Activated effector memory CD4-positive, alpha-beta T cell treated with anti-CD3 and anti-CD28 coated beads, Interleukin-2, amount 50 U/mL, for 16 hours (primary cell): ENCODE data around the gene HEXIM2.

ENCODE experiments used
- DNase-seq: peaks from one replicate; pipeline ENCODE4 v3.0.0-alpha.2; 2020

The HEXIM2 gene

GRCh38 chr17:45128331-45128730 lies 33.3 kb upstream of the HEXIM2 start:
- no peak for DNase-seq

- DNase-seq, result no peak
Measured at GRCh38 chr17:45128989-45129388, 32.7 kb upstream of the HEXIM2 start.

GRCh38 chr17:45129426-45129939 lies 32.2 kb upstream of the HEXIM2 start:
- DNase-seq, result peak; percentile 57

- DNase-seq, result peak; percentile 59
Measured at GRCh38 chr17:45129940-45130680, 31.6 kb upstream of the HEXIM2 start.

- peak; percentile 60 for DNase-seq
Measured at GRCh38 chr17:45130681-45131615, 30.7 kb upstream of the HEXIM2 start.

- DNase-seq, result peak; percentile 82
Measured at GRCh38 chr17:45131616-45132319, 29.9 kb upstream of the HEXIM2 start.

GRCh38 chr17:45132320-45132571 lies 29.4 kb upstream of the HEXIM2 start, which contains the start of gene PLCD3:
Gene PLCD3, minus strand, starts transcription at chr17:45132515. Its CDS starts 105 bp downstream, at chr17:45132410.
- DNase-seq, result no peak

GRCh38 chr17:45132572-45133463 lies 28.9 kb upstream of the HEXIM2 start:
- peak; percentile 88 for DNase-seq

GRCh38 chr17:45135192-45135977 lies 26.3 kb upstream of the HEXIM2 start, which contains the start of gene ACBD4:
Gene ACBD4, plus strand, starts transcription at chr17:45135687. Its CDS starts 458 bp downstream, at chr17:45136145.
- peak; percentile 99 for DNase-seq

- DNase-seq, result no peak
Measured at GRCh38 chr17:45135978-45136791, 25.5 kb upstream of the HEXIM2 start.

- no peak for DNase-seq
Measured at GRCh38 chr17:45136846-45137560, 24.7 kb upstream of the HEXIM2 start.

- DNase-seq, result no peak
Measured at GRCh38 chr17:45137561-45138305, 23.9 kb upstream of the HEXIM2 start.

GRCh38 chr17:45138911-45139532 lies 22.7 kb upstream of the HEXIM2 start:
- DNase-seq, result no peak

GRCh38 chr17:45139533-45139920 lies 22.1 kb upstream of the HEXIM2 start:
- DNase-seq, result no peak

GRCh38 chr17:45143094-45143670 lies 18.5 kb upstream of the HEXIM2 start:
- DNase-seq, result no peak

- DNase-seq, result peak; percentile 63
Measured at GRCh38 chr17:45143767-45144198, 17.9 kb upstream of the HEXIM2 start.

- peak; percentile 68 for DNase-seq
Measured at GRCh38 chr17:45144199-45145034, 17.3 kb upstream of the HEXIM2 start.
